ENCODE results near the gene HLCS.

GRCh38 chr21:36850372-36850771, 116.1 kb downstream of the HLCS start:
- TF ChIP-seq CTCF (IDR thresholded peaks at IDR 0.05) (no peak), POLR2AphosphoS5 (IDR thresholded peaks at IDR 0.05) (no peak), POLR2A (IDR thresholded peaks at IDR 0.05) (no peak), EP300 (IDR thresholded peaks at IDR 0.05) (no peak)

Data from sigmoid colon (tissue), 4 donors.